Measurements from ENCODE around the gene EXPH5.
"Not testable (repeated sequence)": the region's sequence is repeated elsewhere in the genome, so short reads cannot be mapped to it uniquely, and the experiment has no call there.

- TF ChIP-seq, protein P1, sequence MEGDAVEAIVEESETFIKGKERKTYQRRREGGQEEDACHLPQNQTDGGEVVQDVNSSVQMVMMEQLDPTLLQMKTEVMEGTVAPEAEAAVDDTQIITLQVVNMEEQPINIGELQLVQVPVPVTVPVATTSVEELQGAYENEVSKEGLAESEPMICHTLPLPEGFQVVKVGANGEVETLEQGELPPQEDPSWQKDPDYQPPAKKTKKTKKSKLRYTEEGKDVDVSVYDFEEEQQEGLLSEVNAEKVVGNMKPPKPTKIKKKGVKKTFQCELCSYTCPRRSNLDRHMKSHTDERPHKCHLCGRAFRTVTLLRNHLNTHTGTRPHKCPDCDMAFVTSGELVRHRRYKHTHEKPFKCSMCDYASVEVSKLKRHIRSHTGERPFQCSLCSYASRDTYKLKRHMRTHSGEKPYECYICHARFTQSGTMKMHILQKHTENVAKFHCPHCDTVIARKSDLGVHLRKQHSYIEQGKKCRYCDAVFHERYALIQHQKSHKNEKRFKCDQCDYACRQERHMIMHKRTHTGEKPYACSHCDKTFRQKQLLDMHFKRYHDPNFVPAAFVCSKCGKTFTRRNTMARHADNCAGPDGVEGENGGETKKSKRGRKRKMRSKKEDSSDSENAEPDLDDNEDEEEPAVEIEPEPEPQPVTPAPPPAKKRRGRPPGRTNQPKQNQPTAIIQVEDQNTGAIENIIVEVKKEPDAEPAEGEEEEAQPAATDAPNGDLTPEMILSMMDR (conservative IDR thresholded peaks at IDR 0.05; ENCODE audit: low read depth, low read length): not testable (repeated sequence)
- not testable (repeated sequence) for TF ChIP-seq EZH2 (IDR thresholded peaks at IDR 0.05; ENCODE audit: low read length, unreplicated experiment); EZH2phosphoT487 (IDR thresholded peaks at IDR 0.05; ENCODE audit: borderline replicate concordance, low read length)
Measured at GRCh38 chr11:108586185-108586584, 7.4 kb downstream of the EXPH5 start.
